NCI-H1417 treated with DMSO at 0.1 percent for 48 hours (cell line): ENCODE results near the gene ATP10A.

Experiments
- DNase-seq: peaks from one replicate; lab custom pipeline; 2025; lab: John Stamatoyannopoulos, UW

The ATP10A gene

DNA sequence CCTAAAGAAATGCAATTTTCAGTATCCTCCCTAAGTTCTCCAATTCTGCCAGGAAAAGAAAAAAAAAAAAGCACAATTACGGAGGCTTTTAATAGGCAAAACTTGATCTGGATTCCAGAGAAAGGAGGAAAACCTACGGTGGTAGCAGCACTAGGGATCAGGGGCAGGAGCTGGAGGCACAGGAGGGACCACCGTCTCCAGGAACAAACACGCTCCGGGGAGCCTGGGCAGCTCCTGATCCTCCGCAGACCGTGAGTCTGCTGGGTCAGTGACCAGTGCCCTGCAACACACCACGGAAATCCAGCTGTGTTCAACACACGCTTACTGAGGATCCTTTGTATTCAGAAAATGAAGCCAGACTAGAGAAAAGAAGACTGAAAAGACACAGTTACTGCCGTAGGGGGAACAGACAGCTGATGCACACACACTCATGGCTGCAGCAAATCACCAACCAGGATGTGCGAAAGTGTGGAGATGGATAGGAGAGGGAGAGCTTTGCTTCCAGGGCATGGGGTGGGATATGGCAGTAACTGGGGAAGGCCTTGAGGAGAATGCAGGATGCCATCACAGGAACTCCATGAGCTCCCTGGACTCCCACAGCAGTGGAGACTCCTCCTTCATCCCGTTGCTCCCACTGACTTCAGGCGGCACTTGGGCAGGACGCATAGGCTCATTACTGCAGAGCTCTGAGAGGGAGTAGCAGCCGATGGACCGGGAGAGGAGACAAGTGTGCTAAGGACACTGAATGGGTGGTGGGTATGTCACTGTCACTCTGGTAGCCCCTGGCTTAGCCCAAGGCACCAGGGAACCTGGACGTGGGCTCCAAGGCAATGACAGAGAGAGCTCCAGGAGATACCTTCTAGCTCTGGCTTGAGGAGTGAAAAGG, 167.0 kb downstream of the ATP10A start:
- DNase-seq = no peak

DNA sequence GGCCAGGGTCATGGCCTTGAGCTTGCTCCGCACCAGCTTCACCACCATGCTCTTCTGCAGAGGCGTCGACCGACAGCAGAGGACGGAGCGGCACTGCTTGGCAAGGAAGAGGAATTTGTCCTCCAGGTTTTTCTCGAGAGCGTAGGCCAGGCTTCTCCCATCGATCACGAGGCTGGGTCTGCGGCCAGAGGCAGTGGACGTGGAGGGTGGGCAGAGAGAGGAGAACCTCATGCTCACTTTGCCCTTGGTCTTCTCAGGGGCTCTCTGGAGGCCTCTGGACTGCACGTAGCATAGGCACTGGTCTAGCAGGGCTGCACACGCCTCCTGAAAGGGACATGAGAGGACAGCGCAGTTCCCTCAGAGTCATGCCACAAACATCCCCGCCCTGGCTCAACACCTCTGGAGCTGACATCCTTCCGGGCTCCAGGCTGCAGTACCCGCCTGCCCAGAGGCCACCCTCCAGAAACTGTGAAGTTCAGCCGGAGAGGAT, 168.3 kb downstream of the ATP10A start:
- no peak for DNase-seq

DNA sequence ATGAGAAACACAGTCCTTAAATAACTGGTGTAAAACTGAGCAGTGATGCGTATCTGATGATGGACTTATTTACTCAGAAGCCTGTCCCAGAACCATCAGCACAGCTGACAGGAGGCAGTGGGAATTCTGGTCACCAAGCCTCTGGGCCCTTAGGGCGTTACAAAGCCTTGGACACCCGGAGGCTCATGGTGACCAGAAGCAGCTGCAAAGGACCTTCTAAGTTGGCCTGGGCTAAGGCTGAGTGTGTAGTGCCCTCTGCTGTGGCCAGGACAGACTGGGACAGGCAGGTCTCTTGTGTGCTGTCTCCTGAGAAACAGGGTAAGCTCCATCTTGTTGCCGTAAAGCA, 168.9 kb downstream of the ATP10A start:
- no peak for DNase-seq

DNA sequence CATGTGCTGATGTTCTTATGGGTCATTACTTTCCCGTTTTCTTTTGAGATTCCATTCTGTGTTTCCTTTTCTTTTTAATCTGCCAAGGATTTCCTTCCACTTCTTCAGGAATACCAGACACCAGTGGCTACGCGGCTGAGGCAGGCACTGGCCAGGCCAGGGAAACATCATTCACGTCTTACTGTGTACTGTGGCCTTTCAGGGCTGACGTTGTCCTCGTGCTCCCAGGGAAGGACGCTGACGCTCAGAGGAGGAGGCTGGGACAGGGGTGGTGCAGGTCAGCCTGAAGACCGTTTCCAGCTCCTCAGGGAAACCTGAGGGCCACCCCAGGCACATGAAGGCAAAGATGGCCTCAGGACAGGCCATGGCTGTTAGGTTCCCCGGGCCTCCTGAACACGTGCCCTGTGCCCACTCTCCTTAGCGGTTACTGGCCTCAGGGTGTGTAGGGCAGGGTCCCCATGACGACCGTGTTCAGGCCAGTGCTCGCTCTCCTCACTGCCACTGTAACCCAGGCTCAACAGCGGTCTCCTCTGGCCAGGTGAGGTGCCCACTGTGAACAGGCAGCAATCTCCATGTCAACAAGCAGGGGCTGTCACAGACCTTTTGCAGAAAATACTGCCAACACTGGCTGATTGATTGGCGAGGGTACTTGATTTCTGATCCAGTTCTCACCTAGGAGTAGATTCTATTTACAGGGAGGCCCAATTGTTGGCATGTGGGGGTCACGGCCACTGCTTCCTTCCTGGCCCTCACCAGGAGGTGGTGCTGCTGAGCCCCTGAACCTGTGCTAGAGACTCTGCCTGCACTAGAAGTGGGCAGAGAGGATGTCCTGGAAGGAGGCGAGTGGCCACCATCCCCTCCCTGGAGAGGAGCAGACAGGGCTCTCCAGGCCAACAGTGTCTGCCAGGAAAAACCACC, 169.5 kb downstream of the ATP10A start:
- DNase-seq = no peak

DNA sequence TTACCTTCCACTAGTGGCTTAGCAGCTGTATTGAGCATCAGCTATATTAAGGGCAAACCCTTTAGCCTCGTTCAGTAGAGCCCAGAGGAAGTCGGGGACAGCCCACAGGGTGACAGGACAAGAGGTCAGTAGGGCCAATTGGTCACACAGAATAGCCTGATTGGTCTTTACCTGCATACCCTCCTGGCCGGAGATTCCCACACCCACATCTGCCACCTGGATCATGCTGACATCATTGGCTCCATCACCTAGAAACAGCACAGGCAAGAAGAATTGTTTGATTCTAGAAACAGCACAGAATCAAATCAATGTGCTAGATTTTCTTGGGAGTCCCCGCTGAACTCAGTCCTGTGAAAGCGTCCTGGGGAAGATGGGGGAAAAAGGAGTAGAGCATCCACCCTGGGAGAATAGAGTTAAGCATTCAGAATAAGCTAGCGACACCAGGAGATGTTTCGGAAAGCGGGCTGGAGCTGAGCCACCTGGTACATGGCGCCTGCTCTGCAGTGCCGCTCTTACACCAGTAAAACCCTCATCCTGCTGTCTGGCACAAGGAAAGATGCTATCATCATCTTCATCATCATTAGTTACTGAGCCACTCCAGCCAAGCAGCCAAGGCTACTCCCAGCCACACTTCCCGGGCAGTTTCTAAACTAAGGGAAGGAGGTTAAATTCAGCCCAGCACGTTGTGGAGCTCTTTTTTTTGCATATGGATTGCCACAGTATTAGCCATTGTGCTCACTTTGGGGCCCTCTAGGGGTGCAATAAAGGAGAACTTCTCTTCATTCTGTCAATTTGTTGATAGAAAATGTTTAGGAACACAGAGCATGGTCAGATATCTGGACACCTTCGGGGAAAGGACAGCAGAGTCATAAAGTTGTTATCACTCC, 171.3 kb downstream of the ATP10A start:
- DNase-seq = no peak

DNA sequence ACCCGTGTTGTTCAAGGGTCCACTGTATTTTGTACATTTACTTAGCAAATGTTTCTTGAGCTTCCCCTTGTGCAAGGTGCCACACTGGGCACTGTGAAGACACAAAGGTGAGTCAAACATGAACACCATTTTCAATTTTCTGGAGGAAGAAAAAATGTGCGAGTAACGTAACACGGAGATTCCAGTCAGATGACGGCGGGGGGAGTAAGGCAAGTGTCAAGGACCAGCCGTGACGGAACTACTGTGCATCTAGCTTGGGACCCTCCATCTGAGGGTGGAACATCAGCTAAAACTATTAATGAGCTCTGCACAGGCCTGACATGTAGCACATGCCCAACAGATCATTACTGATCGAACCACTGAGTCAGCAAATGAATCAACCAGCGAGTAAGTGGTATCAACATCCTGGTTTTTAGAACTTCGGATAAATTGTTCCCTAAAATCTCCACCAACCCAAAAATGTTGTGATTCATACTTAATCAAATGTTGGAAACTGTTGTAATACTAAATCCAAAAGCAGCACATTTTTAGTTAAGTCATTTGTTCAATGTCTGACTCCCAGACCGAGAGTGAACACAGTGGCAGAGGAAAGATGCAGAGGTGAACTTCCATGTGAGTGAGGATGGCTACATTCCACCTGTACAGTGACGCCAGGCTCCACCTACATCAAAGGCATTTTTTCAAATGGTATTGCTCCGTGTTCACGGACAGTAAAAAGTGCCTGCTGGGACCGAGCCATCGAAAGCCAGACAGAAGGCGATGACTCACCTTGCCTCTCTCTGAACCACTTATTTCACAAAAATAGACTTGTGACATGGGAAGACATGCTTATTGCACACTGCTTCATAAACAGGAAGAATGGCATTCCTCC, 172.2 kb downstream of the ATP10A start:
- no peak for DNase-seq

DNA sequence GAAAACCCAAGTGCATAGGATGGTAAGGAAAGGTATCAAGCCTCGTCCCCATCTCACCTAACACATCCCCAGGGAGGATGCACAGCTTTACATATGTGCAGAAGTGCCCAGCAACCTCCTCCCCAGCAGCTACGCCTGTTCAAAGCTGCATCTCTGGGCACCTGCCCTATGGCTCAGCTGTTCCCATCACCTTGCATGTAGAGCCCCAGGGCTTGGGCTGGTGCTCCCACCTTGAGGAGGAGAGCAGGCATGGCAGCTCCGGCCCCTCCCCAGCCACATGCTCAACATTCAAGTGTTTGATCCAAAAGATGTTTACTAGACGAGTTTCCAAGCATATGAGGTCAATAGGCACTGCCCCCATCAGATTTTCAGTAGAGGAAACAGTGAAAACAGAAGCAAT, 173.5 kb downstream of the ATP10A start:
- no peak for DNase-seq

DNA sequence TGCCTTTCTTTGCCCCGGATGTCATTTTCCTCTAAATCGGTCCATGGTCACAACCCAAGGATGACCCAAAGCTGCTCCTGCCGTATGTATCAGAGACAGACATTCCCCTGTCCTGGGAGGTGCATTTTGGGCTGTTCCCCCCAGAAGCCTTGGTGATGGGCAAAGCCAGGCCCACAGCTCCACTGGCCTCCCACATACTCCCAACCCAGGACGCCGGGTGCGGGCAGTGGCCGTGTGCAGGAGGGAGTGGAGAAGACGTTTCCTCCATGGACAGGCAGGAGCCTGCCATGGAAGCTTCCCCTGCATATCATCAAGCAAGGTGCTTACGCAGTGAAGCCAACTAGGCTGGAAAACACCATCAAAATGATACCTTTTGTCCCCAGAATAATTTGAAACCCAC, 175.0 kb downstream of the ATP10A start:
- DNase-seq = no peak

DNA sequence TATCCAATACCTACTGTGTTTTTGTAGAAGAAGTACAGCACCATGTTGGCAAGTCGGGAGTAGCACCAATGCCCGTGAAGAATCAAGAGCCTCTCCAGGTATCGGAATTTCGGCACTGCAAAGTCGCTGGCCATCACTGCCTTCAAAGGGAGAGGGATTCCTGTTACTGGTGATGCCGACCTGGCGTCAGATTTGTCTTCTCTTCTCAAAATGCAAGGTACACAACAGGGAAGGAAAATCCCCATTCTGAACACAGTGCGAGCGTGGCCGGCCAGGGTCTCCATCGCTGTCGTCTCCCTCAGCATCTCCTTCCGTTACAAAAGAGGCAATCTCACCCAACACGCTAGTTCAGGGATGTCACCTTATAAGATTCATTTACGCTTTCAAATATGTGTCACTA, 175.4 kb downstream of the ATP10A start:
- no peak for DNase-seq

DNA sequence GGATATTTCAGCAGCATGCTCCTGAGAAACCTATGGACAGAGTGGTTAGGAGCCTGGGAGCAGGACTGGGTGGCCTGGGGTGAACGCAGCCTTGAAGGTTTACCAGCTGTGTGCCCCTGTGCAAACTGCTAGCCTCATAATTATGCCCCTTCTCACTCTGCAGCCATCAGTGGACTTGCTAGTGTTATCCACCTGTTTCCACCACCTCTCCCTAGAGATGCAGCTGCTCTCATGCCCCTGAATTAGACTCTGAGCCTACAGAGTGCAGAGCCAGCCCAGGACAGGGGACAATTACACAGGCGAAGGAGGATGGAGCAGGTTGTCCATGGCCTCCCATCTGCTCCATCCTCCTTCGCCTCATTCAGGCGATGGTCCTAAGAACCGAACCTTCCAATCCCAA, 175.9 kb downstream of the ATP10A start:
- DNase-seq = no peak

DNA sequence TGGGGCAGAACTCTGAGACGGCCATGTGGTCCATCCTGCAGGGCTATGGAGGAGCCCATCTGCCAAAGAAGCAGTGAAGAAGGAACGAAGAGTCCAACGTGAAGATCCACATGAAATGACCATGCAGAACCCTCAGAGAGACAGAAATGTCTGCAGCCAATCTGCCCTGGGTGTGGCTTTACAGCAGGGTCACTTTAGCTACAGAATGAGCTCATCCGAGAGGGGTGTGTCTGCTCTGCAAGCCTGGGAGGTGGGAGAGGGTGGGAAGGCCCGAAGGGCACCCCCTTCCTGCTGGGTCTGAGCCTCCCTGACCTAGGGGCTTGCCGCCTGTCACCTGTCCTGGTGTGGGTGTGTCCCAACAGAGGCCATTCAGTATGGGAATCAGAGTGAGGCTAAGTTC, 176.3 kb downstream of the ATP10A start:
- no peak for DNase-seq

DNA sequence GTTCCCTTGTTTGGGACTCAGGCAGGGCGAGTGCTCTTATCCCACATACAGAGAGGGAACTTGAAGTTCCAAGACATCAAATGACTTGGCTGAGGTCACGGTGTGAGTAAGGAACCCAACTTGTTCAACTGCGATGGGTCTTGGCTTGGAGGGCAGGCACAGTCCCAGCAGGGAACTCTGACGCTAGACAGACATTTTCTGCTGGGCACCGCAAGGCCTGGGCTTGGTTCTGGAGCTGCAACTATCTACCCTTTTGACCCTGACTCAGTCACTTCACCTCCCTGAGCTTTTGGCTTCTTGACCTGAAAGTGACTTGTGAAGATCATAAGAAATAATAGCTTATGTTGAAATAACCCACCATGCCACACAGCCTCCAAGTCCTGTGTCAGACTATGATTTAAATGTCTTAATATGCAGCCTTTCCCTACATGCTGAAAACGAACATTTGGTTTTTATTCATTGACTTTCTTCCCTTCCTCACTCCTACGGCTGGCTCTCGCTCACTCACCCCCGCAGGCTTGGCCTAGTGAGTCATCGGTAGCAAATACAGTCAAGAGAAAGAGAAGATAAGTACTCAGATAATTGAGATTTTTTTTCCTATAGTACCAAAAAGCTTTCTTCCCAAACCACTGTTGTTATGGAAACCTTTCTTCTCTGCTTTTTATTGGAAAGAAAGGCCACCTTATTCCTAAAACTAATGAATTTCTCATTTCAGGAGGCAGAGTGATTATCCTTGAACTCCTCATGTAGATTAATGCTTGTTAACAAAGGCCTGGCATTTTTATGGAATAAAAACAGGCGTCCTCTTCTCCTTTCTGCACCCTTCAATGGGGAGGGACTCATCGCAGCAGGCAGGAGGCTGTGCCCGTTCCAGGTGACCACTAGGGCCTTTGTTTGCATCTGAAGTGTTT, 178.4 kb downstream of the ATP10A start:
- DNase-seq = no peak

DNA sequence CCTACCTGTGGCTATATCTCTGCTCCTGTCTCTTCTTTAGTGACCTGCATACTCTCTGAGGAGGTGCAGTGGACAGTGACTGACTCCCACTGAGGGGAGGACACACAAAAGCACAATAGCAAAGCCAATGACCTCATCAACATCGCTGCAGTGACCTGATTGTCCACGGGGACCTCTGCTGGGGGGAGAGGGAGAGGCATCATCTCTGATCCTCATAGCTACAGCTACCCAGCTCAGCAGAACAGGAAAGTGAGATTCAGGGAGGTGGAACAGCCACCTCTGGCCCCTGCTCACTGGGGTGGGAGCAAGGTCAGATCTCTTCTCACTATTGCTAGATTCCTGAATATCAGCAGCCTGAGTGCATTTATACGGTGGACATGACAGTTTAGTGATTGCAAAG, 179.2 kb downstream of the ATP10A start:
- no peak for DNase-seq

DNA sequence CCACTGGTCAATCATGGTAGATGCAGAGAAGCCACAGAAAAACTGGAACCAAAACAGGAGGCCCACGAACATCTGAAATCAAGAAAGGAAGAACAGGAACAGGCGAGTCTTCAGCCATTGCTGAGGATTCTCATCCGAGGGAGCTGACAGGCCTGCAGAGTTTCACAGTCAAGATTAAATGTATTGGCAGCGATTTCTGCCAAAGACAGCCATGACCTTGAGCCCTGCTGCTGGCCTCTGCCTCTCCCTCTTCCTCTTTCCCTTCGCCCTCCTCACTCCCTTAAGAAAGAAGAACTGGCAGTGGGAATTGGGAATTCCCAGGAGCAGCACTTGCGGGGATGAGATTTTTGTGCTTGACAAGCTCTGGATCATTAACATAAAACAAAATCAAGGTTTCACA, 179.7 kb downstream of the ATP10A start:
- DNase-seq = no peak

DNA sequence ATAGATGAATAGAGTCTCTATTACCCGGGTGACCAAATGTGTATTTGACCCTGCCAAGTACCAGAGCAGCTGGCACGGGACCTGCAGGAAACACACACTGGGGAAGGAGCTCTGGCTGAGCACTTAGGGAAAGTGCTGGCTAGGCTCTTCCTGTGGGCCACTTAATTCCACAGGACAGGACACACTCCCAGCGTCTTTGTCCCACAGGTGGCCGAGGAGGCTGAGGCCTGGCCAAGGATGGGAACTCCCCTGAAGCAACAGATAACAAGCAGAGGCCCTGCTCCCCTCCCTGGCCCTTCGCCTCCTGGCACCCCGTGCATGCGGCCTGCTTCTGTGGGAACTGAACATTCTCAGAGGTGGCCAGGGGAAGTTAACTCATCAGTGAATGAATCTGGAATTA, 180.8 kb downstream of the ATP10A start:
- no peak for DNase-seq

DNA sequence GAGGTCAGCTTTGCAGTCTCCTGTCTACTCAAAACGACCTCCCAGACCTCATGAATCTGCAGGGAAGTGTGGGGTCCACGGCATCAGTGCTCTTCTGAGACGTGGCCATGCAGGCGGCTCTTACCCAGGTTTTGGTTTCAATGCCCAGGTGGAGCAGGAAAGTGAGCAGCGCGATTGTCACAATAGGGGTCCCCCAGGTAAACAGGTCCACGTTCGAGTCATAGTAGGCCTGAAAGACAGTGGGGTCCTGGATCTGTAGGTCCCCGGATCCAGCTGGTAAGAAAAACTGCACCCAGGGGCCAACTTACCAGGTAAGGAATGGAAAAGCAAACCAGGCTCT, 182.5 kb downstream of the ATP10A start:
- DNase-seq = no peak

DNA sequence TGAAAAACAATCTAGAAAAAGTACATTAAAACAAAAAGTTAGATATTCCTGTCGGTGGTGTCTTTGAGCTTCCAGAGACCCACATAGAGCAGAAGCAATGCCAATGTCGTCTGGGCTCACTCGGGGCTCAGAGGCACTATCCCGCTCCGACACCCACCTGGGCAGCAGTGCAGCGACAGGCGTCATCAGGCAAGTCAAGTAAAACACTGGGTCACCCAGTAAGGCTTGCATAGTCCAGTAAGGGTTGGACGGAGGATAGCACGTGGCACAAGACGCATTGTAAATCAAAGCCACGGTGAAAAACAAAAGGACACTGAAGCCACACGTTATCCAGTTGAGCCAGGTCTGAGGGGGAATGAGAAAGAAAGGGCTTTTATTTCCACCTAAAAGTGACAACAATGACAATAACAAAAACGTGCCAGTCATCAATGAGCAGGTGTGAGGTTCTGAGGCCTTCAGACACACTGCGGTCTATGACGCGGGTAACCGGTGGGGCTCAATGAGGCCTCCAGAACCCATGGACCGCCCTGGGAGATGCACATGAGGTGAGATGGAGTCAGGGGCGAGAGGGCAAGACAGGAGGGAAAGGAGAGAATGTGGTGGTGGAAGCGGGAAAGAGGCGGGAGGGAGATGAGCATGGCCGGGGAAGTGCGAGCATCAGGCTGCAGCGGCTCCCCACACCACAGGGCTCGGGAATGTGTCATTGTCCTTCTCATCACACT, 183.0 kb downstream of the ATP10A start:
- DNase-seq = no peak

DNA sequence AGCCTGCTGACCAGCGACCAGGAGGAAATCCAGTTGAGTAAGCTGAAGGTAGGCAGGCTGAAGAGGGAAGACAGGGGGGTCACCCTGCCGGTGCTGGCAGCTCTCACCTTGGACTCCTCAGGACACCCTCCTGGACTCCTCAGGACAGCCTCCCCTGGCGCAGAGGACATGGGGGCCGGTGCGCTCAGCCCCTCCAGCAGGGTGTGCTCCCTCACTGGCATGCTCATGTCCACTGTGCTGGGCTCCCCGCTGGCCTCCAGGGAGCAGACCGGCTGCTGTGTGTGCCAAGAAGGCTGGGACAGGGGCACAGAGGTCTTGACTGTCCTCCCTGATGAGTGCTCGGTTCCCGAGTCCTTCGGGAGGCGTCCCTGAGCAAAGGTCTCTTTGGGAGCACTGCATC, 183.6 kb downstream of the ATP10A start:
- no peak for DNase-seq

DNA sequence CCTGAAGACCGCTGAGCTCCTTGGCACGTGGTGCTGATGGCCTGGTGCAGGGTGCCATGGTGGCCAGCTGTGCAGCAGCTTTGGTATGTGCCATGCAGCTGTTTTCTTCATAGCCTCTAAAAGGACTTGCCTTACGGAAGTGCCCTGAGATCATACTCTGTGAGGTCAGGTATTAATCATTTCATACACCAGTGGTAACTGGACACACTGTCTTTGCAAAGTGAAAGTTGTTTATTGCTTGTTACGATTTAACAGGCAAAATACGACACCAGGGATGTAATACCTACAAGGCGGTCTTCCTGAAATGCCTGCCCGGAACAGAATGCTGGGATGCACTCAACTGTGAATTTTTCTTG, 184.6 kb downstream of the ATP10A start:
- no peak for DNase-seq
